OCI-LY7 (cell line): ENCODE measurements around the gene MYMK. TPM values are rescaled to one million over a fixed set of nuclear protein-coding genes. Genes with fewer than 3 reads are reported as not detected.

ENCODE experiments used
- BruUV-seq: library from RNA; stranded (reverse); fragments of 400-500 nt; replicated peaks from 2 replicates; lab custom pipeline; 2021; lab: Mats Ljungman, UMichigan
- CTCF ChIA-PET: fragments of 300-600 bp; sonication (Branson Sonifier 250); formaldehyde crosslinking; loops from one replicate; lab custom pipeline; 2022; ENCODE audit warnings: antibody characterized with exemption; ENCODE audit not compliant: unreplicated experiment; lab: Charles Lee
- POLR2A ChIA-PET: fragments of 300-600 bp; sonication (Branson Sonifier 250); formaldehyde crosslinking; loops from one replicate; lab custom pipeline; 2022; ENCODE audit warnings: antibody characterized with exemption; lab: Charles Lee
- DNase-seq: peaks from one replicate; pipeline ENCODE4 v3.0.0-alpha.2; 2015; ENCODE audit warnings: low spot score
- H2AFZ ChIP-seq: fragments of 200-600 bp; sonication (generic), shearing (Covaris generic); 2 replicates; pipeline ENCODE4 v1.6.1; 2014; ENCODE audit warnings: mild to moderate bottlenecking, antibody characterized with exemption, low read length, moderate library complexity
- H3K27ac ChIP-seq: fragments of 200-600 bp; sonication (generic); 2 replicates; pipeline ENCODE4 v1.5.1; 2014; ENCODE audit warnings: mixed run types, low read depth, mild to moderate bottlenecking, moderate library complexity, low read length, inconsistent platforms; ENCODE audit not compliant: poor library complexity, severe bottlenecking
- H3K36me3 ChIP-seq: fragments of 200-600 bp; sonication (generic); 2 replicates; pipeline ENCODE4 v1.6.1; 2014; ENCODE audit warnings: mild to moderate bottlenecking, antibody characterized with exemption, low read length, moderate library complexity, mixed read lengths; ENCODE audit not compliant: insufficient read depth
- H3K4me1 ChIP-seq: fragments of 200-600 bp; sonication (generic); 2 replicates; pipeline ENCODE4 v1.5.1; 2014; ENCODE audit warnings: mild to moderate bottlenecking, low read length; ENCODE audit not compliant: insufficient read depth, poor library complexity, severe bottlenecking
- H3K4me2 ChIP-seq: fragments of 200-600 bp; sonication (generic); 2 replicates; pipeline ENCODE4 v1.6.1; 2014; ENCODE audit warnings: mild to moderate bottlenecking, low read length
- H3K4me3 ChIP-seq: fragments of 200-600 bp; sonication (generic); 2 replicates; pipeline ENCODE4 v1.5.1; 2014; ENCODE audit warnings: mild to moderate bottlenecking, low read depth, low read length; ENCODE audit not compliant: poor library complexity, severe bottlenecking
- H3K79me2 ChIP-seq: fragments of 200-600 bp; sonication (generic); 2 replicates; pipeline ENCODE4 v1.6.1; 2016; ENCODE audit warnings: low read depth, mild to moderate bottlenecking, low read length, moderate library complexity, mixed read lengths; ENCODE audit not compliant: insufficient read depth
- H3K9me2 ChIP-seq: fragments of 200-600 bp; sonication (generic); 2 replicates; pipeline ENCODE4 v1.6.1; 2016; ENCODE audit warnings: mild to moderate bottlenecking, low read length, mixed read lengths; ENCODE audit not compliant: insufficient read depth
- H3K9me3 ChIP-seq: fragments of 200-600 bp; sonication (generic); 2 replicates; pipeline ENCODE4 v1.6.1; 2014; ENCODE audit warnings: mild to moderate bottlenecking, mixed run types, low read length, mixed read lengths
- H4K20me1 ChIP-seq: fragments of 200-600 bp; sonication (generic); 2 replicates; pipeline ENCODE4 v1.6.1; 2014; ENCODE audit warnings: mild to moderate bottlenecking, antibody characterized with exemption, low read length, moderate library complexity, mixed read lengths; ENCODE audit not compliant: insufficient read depth
- EZH2phosphoT487 ChIP-seq: fragments of 200-600 bp; sonication (generic); IDR thresholded peaks from 2 replicates; pipeline ENCODE4 v1.6.1; 2018; ENCODE audit warnings: low read depth, borderline replicate concordance, mild to moderate bottlenecking, mixed run types, antibody characterized with exemption, low read length, moderate library complexity, mixed read lengths
- intact Hi-C: fragments of 100-400 bp; cut with micrococcal nuclease; formaldehyde crosslinking; loops from one replicate; pipeline ENCODE4 v1.10.0; 2022; ENCODE audit not compliant: unreplicated experiment
- total RNA-seq, 2 experiments: library from RNA; depleted of rRNA in 1 of 2; stranded (reverse); fragments of >200 nt in 1 of 2; shearing (Covaris generic) in 1 of 2; gene quantifications; 2 replicates each; pipeline ENCODE4 v1.2.3, GENCODE V29; 2014 to 2022
- TF ChIP-seq, protein P1 (sequence below): fragments of 200-600 bp; sonication (generic); conservative IDR thresholded peaks from 2 replicates; pipeline ENCODE4 v1.5.1; 2014; ENCODE audit warnings: mild to moderate bottlenecking, antibody characterized with exemption, low read length, moderate library complexity, mixed read lengths

The MYMK gene
- total RNA-seq, 2 experiments from 2014 or later, result not detected

DNA sequence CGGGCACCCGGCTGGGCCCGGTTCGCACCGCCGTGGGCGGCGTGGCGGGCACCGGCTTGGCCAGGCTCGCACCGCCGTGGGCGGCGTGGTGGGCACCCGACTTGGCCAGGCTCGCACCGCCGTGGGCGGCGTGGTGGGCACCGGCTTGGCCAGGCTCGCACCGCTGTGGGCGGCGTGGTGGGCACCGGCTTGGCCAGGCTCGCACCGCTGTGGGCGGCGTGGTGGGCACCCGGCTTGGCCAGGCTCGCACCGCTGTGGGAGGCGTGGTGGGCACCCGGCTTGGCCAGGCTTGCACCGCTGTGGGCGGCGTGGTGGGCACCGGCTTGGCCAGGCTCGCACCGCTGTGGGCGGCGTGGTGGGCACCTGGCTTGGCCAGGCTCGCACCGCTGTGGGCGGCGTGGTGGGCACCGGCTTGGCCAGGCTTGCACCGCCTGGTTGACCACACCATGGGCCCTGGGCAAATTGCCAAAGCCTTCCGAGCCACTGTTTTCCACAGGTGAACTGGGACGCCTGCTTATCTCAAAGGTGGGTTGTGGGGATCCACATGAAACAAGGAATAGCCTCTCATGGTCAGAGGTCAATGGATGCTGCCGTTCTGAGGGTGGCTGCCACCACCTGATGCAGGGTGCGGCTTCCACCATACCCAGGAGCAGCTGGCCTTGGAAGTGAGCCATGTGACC is 38.0 kb upstream of the MYMK start:
- BruUV-seq, result no TSS peak
- H3K79me2 ChIP-seq, result no peaks in the 10 kb centered on the region
- no peaks in the 10 kb centered on the region for H4K20me1 ChIP-seq
- CTCF ChIA-PET, result no interaction called here
- no peaks in the 10 kb centered on the region for H3K9me3 ChIP-seq
- H3K27ac ChIP-seq, result no peak overlapping the region
- no peaks in the 10 kb centered on the region for H3K36me3 ChIP-seq
- peaks cover 23% of the 10 kb centered on the region for H3K4me1 ChIP-seq
- H2AFZ ChIP-seq, result no peak overlapping the region
- intact Hi-C loops, result no loop called here
- no peak overlapping the region for H3K4me3 ChIP-seq
- H3K9me2 ChIP-seq, result no peaks in the 10 kb centered on the region
- DNase-seq, result no peak
- peak overlapping the region; percentile 14; the same call in 1 of the 2 replicates for H3K4me2 ChIP-seq
- no peak for TF ChIP-seq EZH2phosphoT487
- POLR2A ChIA-PET, result no interaction called here

DNA sequence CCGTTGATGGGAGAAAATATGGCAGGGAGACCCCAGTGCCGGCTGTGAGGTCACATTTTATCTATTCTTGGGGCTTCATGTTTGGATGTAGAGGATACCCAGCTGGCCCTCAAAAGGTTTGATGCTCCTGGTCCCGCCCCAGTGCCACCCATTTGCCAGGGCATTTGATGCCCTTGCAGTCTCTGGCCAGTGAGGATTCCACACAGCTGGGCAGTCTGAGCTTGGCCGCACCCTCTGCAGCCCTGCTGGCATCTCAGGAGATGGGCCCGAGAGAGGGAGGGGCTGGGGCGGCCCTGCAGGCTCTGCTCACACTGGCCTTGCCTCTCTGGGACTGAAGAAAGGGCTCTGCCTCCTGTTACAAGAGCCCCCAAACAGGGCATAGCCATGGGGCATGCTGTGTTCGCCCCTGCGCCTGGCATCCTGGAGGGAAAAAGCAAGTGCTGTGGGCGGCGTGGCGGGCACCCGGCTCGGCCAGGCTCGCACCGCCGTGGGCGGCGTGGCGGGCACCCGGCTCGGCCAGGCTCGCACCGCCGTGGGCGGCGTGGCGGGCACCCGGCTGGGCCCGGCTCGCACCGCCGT is 37.3 kb upstream of the MYMK start:
- ChIA-PET CTCF (no interaction called here), POLR2A (no interaction called here)
- no TSS peak for BruUV-seq
- Histone ChIP-seq H3K9me2 (no peaks in the 10 kb centered on the region), H3K27ac (no peak overlapping the region), H4K20me1 (no peaks in the 10 kb centered on the region), H2AFZ (no peak overlapping the region), H3K79me2 (no peaks in the 10 kb centered on the region), H3K4me1 (peaks cover 30% of the 10 kb centered on the region), H3K36me3 (no peaks in the 10 kb centered on the region), H3K9me3 (no peaks in the 10 kb centered on the region), H3K4me2 (no peak overlapping the region), H3K4me3 (no peak overlapping the region)
- intact Hi-C loops, result no loop called here
- DNase-seq, result no peak
- TF ChIP-seq, protein P1, sequence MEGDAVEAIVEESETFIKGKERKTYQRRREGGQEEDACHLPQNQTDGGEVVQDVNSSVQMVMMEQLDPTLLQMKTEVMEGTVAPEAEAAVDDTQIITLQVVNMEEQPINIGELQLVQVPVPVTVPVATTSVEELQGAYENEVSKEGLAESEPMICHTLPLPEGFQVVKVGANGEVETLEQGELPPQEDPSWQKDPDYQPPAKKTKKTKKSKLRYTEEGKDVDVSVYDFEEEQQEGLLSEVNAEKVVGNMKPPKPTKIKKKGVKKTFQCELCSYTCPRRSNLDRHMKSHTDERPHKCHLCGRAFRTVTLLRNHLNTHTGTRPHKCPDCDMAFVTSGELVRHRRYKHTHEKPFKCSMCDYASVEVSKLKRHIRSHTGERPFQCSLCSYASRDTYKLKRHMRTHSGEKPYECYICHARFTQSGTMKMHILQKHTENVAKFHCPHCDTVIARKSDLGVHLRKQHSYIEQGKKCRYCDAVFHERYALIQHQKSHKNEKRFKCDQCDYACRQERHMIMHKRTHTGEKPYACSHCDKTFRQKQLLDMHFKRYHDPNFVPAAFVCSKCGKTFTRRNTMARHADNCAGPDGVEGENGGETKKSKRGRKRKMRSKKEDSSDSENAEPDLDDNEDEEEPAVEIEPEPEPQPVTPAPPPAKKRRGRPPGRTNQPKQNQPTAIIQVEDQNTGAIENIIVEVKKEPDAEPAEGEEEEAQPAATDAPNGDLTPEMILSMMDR, result no peak
- TF ChIP-seq EZH2phosphoT487, result no peak

DNA sequence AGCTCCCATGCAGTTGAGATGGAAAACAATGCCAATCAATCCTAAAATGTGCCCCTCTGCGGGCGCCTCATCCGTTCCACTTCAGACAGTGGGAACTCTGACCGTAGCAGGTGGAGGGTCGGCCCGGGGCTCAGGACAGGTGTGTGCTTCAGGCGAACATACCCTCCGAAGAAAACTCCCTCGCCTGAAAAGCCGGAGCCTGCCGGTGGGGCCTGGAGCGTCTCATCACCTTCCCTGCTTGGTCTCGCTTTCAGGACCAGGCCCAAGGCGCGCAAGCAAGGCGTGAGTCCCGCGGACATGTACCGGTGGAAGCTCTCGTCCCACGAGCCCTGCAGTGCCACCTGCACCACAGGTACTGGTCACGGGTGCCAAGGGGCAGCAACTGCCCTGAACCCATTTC is 36.2 kb upstream of the MYMK start:
- TF ChIP-seq EZH2phosphoT487, result no peak
- TF ChIP-seq, protein P1, result no peak
- BruUV-seq, result no TSS peak
- Histone ChIP-seq H3K9me2 (no peaks in the 10 kb centered on the region), H4K20me1 (no peaks in the 10 kb centered on the region), H3K36me3 (no peaks in the 10 kb centered on the region), H3K4me2 (no peak overlapping the region), H3K9me3 (no peaks in the 10 kb centered on the region), H2AFZ (no peak overlapping the region), H3K27ac (no peak overlapping the region), H3K4me1 (peaks cover 41% of the 10 kb centered on the region), H3K79me2 (no peaks in the 10 kb centered on the region), H3K4me3 (no peak overlapping the region)
- DNase-seq, result no peak
- CTCF ChIA-PET, result no interaction called here
- POLR2A ChIA-PET, result no interaction called here
- intact Hi-C loops, result no loop called here
